GM21529 (cell line): Measurements from ENCODE around the gene NSD1.
"Not testable (repeated sequence)": the region's sequence is repeated elsewhere in the genome, so short reads cannot be mapped to it uniquely, and the experiment has no call there.

Experiments
- ATAC-seq: cut with Tn5 transposase; IDR thresholded peaks from one replicate; pipeline ENCODE4 v1.9.1; 2021; ENCODE audit not compliant: unreplicated experiment

The NSD1 gene

DNA sequence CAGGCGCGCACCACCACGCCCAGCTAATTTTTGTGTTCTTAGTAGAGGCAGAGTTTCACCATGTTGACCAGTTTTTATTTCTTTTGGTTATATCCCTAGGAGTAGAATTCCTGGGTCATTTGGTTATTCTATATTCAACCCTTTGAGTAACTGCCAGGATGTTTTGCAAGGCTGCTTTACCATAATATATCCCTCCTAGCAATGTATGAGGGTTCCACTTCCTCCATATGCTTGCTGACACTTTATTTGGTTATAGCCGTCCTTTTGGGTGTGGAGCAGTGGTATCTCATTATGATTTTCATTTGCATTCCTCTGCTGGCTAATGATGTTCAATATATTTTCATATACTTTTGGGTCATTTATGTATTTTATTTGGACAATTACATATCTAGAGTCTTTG is 88.7 kb downstream of the NSD1 start:
- ATAC-seq: no peak

GRCh38 chr5:177225798-177226197 is 92.2 kb downstream of the NSD1 start:
- ATAC-seq: no peak

GRCh38 chr5:177226860-177227259 is 93.3 kb downstream of the NSD1 start:
- no peak for ATAC-seq

GRCh38 chr5:177228751-177229150 is 95.2 kb downstream of the NSD1 start:
- no peak for ATAC-seq

GRCh38 chr5:177230660-177231059 is 97.1 kb downstream of the NSD1 start:
- no peak for ATAC-seq

- no peak for ATAC-seq
Measured at GRCh38 chr5:177231479-177232250, 98.1 kb downstream of the NSD1 start.

DNA sequence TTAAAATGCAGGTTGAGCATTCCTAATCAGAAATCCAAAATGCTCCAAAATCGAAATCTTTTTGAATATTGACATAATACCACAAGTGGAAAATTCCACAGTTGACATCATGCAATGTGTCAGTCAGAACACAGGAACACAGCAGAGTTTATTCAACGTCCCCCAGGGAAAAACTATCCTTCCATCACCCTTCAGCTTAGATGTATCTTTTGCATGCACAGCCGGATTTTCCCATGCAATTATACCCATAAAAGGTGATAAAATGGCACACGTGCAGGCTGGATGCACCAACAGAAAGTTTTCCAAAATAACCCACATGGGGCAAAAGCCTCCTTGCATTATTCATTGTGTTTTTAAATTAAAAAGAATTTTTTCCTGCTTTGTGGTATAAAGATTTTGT is 98.8 kb downstream of the NSD1 start:
- no peak for ATAC-seq

DNA sequence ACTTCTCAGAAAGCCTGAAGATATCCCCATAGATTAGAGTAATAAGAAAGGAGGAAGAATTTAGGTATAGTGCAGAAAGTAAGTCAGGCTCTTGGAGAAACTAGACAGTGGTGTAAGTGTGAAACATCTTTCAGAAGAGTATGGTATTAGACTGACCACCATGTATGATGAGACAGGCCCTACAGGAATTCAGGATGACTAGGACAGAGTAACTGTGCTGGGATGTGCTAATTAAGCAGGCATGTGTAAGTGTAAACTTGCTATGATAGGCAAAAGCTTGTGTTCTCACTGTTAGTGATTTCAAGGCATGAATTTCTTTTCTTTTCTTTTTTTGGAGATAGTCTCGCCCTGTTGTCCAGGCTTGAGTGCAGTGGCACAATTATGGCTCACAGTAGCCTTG is 99.2 kb downstream of the NSD1 start:
- no peak for ATAC-seq

DNA sequence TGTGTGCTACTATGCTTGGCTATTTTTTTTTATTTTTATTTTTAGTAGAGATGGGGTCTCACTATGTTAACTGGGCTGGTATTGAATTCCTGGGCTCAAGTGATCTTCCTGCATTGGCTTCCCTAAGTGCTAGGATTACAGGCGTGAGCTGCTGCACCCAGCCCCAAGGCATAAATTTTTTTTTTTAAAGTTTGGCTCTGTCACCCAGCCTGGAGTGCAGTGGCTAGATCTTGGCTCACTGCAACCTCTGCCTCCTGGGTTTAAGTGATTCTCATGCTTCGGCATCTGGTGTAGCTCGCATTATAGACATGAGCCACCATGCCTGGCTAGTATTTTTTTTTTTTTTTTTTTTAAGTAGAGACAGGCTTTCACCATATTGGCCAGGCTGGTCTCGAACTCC is 99.6 kb downstream of the NSD1 start:
- ATAC-seq: no peak

- no peak for ATAC-seq
Measured at GRCh38 chr5:177233802-177234201, 100.2 kb downstream of the NSD1 start.

GRCh38 chr5:177234841-177235240 is 101.3 kb downstream of the NSD1 start:
- ATAC-seq: no peak

GRCh38 chr5:177241768-177242167 is 108.2 kb downstream of the NSD1 start:
- no peak for ATAC-seq

- ATAC-seq: no peak
Measured at GRCh38 chr5:177242304-177242703, 108.7 kb downstream of the NSD1 start.

DNA sequence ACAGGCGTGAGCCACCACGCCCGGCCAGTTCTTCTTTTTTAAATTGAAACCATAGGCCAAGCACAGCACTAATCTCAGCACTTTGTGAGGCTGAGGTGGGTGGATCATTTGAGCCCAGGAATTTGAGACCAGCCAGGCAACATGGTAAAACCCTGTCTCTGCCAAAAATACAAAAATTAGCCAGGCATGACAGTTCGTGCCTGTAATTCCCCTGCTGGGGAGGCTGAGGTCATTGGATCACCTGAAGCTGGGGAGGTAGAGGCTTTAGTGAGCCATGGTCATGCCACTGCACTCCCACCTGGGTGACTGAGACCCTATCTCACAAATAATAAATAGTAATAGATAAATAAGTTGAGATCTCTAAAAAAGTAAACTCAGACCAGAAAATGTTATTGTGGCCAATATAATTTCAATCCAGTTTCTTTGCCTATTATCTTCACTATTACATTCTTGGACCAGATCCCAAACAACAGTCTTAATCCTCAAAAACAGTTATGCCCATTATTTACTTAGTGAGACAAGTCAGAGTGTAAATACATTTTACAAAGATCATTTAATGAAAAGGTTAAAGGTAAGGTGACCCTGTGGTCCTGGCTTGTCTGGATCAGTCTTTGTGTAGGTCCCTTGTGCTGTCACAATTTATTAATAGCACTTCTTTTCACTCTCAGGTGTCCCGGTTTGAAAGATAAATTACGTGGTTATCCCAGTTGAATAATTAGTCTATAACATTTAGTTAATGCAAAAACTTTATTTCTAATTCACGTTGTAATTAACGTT is 116.4 kb downstream of the NSD1 start:
- ATAC-seq: no peak

DNA sequence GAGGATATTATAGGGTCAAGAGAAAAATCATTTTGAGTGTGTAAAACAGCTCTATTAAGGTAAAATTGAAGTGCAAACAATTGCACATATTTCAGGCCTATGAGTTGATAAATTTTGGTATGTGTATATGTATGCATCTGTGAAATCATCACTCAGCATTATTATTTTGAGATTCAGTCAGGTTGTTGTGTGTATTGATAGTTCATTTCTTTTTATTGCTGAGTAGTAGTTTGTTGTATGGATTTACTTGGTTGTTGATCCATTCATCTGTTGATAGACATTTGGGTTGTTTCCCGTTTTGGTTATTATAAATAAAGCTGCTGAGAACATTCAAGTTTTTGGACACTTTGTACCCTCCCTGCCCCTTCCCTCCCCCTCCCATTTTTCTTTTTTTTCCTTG is 119.7 kb downstream of the NSD1 start:
- ATAC-seq: no peak

- ATAC-seq: no peak
Measured at GRCh38 chr5:177256296-177256695, 122.7 kb downstream of the NSD1 start.

GRCh38 chr5:177258711-177259110 is 125.1 kb downstream of the NSD1 start:
- ATAC-seq: not testable (repeated sequence)

- no peak for ATAC-seq
Measured at GRCh38 chr5:177260961-177261360, 127.4 kb downstream of the NSD1 start.

DNA sequence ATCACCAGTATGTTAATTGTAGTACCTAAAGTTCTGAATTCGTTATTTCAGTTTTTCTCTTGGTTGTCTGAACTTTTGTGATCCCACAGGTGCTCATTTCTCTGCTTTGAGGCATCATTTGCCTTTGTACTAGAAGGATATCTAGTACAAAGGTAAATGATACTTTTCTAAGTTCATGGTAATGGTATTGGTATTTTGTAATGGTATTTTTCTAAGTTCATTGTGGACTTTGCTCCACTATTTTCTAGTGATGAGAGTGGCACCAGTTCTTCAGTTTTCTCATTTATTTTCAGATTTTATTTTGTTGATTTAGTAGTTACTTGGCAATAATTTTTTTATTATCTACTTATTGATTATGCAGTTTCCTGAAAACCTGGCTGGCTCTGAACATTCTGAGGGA is 127.9 kb downstream of the NSD1 start:
- ATAC-seq: no peak

- ATAC-seq: no peak
Measured at GRCh38 chr5:177264178-177264577, 130.6 kb downstream of the NSD1 start.

DNA sequence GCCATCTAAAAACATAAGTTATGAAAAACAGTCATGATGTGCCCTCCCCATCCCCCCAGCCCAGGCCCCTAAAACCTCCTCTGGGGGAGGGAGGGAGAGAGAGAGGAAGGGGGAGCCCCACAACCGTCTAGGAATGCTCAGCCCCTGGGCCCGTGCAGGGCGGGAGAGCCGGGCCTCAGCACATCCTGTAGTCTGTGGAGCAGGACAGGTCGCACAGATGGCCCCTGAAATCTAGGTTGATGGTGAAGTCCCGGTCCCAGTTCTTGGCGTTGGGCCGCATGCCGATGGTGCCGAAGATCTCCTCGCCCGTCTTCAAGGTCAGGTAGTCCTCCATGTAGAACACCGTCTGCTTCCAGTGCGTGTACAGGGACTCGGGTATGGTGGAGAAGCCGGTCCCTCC is 131.8 kb downstream of the NSD1 start:
- no peak for ATAC-seq

DNA sequence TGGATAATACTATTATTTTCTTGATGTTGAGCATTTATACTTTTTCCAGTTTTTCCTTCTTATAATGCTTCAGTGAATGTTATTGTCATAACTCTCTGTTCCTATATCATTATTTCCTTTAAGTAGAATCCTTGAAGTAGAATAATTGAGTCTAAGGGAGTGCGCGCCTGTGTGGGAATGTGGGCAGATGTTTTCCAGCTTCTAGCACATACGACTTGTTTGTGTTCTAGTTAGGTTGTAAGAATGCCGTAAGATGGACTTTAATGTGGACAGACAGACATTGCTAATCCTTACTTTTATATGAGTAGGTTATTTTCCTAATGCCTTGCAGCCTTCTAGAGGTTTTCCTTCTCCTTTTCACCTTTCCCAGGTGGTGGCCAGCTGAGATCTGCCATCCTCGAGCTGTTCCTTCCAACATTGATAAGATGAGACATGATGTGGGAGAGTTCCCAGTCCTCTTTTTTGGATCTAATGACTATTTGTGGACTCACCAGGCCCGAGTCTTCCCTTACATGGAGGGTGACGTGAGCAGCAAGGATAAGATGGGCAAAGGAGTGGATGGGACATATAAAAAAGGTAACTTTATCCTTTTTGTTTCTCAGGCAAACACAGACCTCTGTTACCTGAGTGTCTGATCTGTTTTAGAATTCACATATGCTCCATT is 135.8 kb downstream of the NSD1 start:
- no peak for ATAC-seq
